Stomach (tissue), 4 donors: ENCODE measurements around the gene STRBP.

Source experiments
- CTCF ChIP-seq, 7 experiments: fragments of 450-650 bp in 4 of 7; fragments of 200-600 bp in 3 of 7; sonication (generic) in 3 of 7; IDR thresholded peaks; one replicate each; pipeline ENCODE4 v1.5.1; 2016 to 2019; ENCODE audit warnings: antibody characterized with exemption in 7 of 7, control low read depth in 2 of 7, mild to moderate bottlenecking in 1 of 7
- EP300 ChIP-seq: sonication (generic); formaldehyde crosslinking; IDR thresholded peaks from one replicate; pipeline ENCODE4 v1.6.1; 2017; ENCODE audit warnings: antibody characterized with exemption
- POLR2A ChIP-seq, 4 donors: fragments of 450-650 bp; IDR thresholded peaks; one replicate each; pipeline ENCODE4 v1.6.1; 2016; ENCODE audit warnings: antibody characterized with exemption in 4 of 4, control low read depth in 2 of 4, mild to moderate bottlenecking in 1 of 4, moderate library complexity in 1 of 4
- POLR2AphosphoS5 ChIP-seq, 3 donors: sonication (generic); formaldehyde crosslinking; IDR thresholded peaks; one replicate each; pipeline ENCODE4 v1.6.1; 2016; ENCODE audit warnings: antibody characterized with exemption in 3 of 3

DNA sequence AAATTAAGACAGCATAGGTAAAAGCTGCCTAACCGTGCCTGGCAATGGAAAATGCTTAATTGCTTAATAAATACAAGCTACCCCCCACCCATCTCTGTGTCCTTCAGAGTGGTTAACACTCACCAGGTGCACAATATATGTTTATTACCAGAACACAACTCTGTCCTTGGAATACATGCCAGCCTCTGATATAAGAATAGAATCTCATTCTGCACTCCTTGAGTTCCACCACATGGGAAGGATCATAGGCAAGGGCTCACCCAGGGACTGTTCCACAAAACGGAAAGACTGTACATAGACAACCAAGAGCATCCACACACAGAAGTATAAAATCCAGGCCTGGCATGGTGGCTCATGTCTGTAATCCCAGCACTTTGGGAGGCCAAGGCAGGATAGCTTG lies 91.4 kb downstream of the STRBP start:
- TF ChIP-seq CTCF (IDR thresholded peaks at IDR 0.05) (no peak), POLR2A (IDR thresholded peaks at IDR 0.05) (no peak), EP300 (no peak), POLR2AphosphoS5 (IDR thresholded peaks at IDR 0.05) (no peak)
